Hindlimb muscle (tissue), 1 donor: ENCODE data around the gene SCUBE3. TPM values are rescaled to one million over a fixed set of nuclear protein-coding genes. Genes with fewer than 3 reads are reported as not detected.

ENCODE experiments used
- DNase-seq: peaks from one replicate; pipeline ENCODE4 v3.0.0-alpha.2; 2013
- polyA plus RNA-seq: library from polyadenylated mRNA; unstranded; fragments of 120-200 nt; gene quantifications from one replicate; pipeline ENCODE4 v1.2.1, GENCODE V29; 2013; ENCODE audit not compliant: insufficient read length

The SCUBE3 gene
- polyA plus RNA-seq, 1 donor = 1.1 TPM

DNA sequence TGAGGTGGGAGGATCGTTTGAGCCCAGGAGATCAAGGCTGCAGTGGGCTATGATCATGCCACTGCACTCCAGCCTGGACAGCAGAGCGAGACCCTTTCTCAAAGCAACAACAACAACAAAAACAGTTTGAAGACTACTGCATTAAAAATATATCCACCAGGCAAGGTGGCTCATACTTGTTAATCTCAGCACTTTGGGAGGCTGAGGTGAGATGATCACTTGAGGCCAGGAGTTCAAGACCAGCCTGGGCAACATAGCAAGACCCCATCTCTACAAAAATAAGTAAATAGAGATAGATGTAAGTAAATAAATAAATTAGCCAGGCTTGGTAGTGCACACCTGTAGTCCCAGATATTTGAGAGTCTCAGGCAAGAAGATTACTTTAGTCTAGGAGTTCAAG lies 58.2 kb downstream of the SCUBE3 start:
- no peak for DNase-seq

DNA sequence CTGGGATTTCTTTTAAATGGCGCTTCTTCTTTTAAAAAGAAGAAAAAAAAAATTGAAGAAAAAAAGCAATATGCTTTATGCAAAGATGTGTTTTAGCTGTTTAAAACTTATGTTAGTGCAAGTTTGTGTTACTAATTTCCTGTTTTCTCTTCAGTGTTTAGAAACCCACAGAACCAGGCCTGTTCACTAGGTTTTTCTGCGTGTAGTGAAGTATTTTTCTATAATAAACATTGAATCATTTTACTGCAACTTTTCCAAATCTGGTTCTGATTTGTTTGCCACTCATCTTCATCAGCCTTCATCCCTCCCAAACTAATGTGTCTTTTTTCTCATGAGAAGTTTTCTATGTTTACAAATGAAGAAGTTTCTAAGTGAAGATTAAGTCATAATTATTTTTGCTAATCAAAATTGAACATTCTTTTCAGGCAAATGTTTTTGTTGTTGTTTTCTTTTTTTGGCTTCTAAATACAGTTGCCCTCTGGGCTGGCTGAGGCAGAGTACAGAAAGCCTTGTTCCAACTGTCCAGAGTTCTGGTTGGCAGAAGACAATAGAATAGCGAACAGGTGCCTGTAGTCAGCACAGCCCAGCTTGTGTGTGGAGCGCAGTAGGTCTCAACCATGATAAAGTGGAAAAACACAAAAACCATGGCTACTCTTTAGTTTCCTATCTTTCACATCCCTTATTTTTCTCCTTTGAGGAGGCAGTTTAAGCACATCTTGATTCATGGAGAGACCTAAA lies 60.2 kb downstream of the SCUBE3 start:
- no peak for DNase-seq

GRCh38 chr6:35275744-35276260 lies 62.0 kb downstream of the SCUBE3 start:
- DNase-seq = no peak

DNA sequence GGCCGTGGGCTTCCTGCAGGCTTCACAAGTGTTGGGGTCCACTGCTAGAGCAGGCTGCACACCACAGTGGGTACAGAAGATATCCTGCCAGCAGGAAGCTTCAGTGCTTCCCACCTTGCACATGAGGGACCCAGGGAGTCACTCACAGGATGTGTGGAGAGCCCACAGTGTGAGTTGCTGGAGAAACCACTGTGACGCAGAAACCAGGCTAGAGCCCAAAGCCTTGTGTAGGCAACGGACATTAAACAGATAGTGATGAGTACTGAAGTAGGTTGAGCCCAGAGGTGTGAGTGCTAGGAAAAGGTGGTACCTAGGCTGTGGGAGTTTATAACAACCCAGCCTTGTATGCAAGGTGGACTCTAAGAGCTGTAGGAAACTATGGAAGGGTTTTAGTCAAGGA lies 65.0 kb downstream of the SCUBE3 start:
- no peak for DNase-seq

DNA sequence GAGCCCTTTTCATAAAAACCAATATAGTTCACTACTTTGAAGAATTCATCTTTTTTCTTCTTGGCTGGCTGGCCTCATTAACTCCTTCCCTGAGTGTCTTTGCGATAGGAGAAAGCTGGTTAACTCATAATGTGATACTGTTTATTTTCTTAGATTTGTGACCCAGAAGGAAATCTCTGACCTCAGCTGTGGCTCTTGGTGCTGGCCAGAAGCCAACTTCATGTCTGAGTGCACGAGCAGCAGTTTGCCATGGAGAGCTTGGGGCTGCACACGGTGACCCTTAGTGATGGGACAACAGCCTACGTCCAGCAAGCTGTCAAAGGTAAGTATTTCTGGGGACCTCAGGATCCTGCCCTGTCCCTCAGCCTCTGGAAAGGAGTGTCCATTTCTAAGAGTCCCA lies 67.1 kb downstream of the SCUBE3 start:
- DNase-seq = no peak

DNA sequence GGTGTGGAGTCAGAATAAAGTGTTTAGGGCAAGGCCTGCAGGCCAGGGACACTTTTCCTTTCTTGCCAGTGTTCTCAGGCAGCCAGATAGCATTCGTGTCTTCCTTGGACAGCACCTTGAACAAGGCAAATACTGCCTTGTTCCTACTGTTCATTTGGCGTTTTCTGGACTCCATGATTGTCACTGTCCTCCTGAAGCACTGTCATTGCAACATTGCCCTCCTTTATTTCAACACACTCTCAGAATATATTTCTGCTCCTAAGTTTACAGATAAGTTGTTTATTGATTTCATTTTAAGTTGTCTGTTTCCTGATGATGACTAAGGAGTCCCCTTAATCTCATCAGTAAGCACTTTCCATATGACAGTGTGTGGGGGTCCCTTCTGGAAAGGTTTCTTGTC lies 68.7 kb downstream of the SCUBE3 start:
- DNase-seq = no peak

DNA sequence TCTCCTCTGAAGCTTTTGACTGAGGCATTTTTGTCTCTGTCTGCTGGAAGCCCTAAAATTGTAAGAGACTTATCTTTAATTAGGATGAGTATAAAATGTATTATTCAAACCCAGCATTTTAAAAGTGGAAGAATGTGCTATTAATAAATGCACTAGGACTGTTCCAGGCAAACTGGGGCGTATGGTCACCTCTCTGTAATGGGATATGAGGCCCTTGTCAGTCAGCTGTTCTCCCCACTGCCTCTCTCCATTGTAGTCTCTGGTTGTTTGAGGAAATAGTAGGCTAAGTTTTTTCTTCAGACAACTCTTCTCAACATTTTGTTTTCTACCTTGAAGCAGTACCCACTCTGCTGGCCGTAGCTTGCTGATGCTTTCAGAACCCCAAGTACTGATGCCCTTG lies 69.6 kb downstream of the SCUBE3 start:
- no peak for DNase-seq

- DNase-seq = no peak
Measured at GRCh38 chr6:35287671-35288396, 74.1 kb downstream of the SCUBE3 start.

- no peak for DNase-seq
Measured at GRCh38 chr6:35288834-35289233, 75.1 kb downstream of the SCUBE3 start.

DNA sequence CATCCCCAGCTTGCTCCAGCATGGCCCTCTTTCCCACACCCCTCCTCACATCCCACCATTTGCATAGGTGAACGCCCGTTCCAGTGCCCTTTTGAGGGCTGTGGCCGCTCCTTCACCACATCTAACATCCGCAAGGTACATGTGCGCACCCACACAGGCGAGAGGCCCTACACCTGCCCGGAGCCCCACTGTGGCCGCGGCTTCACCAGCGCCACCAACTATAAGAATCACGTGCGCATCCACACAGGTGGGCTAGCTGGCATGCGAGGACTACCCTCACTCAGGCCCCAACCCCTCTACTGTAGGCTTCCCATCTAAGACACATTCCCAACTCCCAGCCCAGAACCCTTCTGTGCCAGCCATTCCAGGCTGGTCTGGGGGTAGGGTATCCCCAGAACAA lies 77.7 kb downstream of the SCUBE3 start:
- DNase-seq = no peak

- no peak for DNase-seq
Measured at GRCh38 chr6:35292494-35292893, 78.7 kb downstream of the SCUBE3 start.

DNA sequence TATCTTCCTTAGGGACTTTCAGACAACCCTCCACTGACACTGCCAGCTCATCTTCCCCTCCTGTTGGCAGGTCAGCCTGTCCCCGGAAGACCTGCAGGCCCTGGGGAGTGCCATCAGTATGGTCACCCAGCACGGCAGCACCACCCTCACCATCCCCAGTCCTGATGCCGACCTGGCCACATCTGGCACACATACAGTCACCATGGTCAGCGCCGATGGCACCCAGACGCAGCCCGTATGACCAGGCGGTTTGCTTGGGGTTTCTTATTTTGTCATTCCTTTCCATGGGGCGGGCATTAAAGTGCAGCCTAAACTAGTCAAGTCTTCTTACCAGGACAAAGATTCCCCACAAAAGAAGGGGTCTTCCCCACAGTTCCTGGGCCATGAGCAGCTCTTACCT lies 79.9 kb downstream of the SCUBE3 start:
- DNase-seq = no peak

DNA sequence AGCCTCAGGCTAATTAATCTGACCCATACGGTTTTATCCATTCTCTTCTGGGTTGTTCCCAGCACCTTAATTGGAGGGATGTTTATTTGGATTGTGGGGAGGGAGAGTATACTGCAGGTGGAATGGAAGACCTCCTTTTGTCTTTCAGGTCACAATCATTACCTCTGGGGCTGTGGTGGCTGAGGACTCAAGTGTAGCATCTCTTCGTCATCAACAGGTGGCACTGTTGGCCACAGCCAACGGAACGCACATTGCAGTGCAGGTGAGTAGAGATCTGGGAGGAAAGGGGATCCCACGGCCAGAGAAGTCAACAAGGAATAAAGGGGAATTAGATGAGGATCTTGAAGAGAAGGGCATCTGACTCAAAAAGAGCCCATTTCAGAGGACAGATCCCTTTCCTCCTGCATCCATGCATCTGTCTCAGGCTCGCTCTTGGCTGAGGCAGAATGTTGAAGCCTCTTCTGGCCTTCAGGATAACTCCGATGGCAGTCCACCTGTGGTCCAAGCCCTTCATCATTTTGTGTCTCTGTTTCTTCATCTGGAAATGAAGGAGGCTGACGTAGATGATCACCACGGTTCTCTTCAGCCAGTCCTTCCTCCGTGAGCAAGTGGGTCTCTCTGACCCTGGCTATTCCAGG lies 80.7 kb downstream of the SCUBE3 start:
- no peak for DNase-seq

- DNase-seq = no peak
Measured at GRCh38 chr6:35295036-35295435, 81.3 kb downstream of the SCUBE3 start.

DNA sequence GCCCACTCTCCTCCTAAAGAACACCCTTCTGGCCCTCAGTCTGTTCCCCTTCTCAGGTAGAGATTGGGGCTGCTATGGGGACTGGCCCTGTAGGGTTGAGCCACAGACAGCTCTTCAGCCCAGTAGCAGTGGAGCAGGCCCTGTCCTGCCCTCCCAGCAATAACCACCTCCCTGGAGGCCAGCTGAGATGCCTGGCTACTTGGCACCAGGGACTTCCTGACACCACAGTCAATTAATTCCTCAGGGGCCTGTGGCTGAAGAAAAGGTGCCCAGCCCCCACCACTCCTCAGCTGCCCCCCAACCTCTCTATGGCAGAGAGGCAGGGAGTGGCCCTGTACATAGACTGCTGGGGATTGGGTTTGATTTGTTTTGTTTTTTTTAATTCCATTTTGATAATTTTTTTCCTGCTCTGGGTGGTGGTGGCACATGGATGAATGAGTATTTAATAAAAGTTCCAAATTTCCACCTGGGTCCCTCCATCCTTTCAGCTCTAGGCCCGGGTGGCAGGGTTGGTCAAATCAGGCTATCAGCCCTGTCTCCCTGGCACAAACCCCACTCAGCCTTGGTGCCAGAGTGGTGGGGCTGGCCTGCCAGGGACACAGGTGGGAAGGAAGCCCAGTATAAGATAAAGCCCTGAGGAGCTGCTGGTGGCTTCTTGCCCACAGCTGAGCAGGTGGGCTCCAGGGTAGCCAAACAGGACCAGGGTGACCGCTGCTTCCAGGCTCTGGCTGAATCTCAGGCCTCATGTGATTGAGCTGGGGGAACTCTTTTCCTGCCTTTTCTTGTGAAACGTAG lies 82.0 kb downstream of the SCUBE3 start:
- no peak for DNase-seq

- DNase-seq = no peak
Measured at GRCh38 chr6:35296931-35297600, 83.3 kb downstream of the SCUBE3 start.

- peak; percentile 93 for DNase-seq
Measured at GRCh38 chr6:35297601-35298481, 84.1 kb downstream of the SCUBE3 start, which contains the start of gene DEF6. Gene DEF6 (plus strand): TSS chr6:35297818. CDS start chr6:35297857, 39 bp downstream.

DNA sequence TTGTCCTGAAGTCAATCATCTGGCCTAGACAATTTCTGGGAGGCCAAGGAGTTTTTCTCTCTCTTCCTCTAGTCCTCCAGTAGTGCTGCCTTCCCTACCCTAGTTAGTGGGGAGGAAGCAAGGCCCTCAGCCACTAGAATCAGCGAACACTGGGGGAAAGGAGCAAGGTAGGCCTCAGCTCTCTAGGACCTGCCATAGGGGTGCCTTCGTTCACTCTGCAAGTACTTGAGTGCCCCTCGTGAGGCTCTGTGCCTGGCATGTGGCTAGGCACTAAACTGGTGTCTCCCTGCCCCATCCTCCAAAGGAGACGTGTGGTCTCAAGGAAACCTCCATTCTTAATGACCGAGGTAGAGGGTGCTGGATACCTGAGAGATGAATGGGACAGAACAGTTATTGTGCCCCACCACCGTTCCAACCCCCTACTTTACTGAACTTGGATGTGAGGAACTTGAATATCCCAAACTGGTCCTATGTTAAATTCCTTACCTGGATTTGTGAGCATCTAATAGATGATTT lies 84.9 kb downstream of the SCUBE3 start:
- DNase-seq = no peak

GRCh38 chr6:35299674-35300073 lies 85.9 kb downstream of the SCUBE3 start:
- DNase-seq = no peak

- no peak for DNase-seq
Measured at GRCh38 chr6:35300848-35301247, 87.1 kb downstream of the SCUBE3 start.
